ENCODE results near the gene SHTN1. TPM values are rescaled to one million over a fixed set of nuclear protein-coding genes. Genes with fewer than 3 reads are reported as not detected.

SHTN1 gene
- total RNA-seq, 2 donors from 2014 or later = 24.7 to 37.1 TPM

- H3K4me1 ChIP-seq = no peaks in the 10 kb centered on the region
- no peak overlapping the region for H3K4me3 ChIP-seq
- intact Hi-C loops (cut with DNase I) = no loop called here
- no peak for TF ChIP-seq CTCF (IDR thresholded peaks at IDR 0.05)
- no peak for TF ChIP-seq POLR2A (IDR thresholded peaks at IDR 0.05)
- no peaks in the 10 kb centered on the region for H3K9me3 ChIP-seq
- H3K27ac ChIP-seq = no peak overlapping the region
- 87 to 90% methylated on average over 6 of the region's 6 CpGs for WGBS, 2 donors
- H3K36me3 ChIP-seq (replicated peaks in 1 of 2; ENCODE audit: insufficient read depth in 1 of 2, low read depth in 2 of 2) = no peaks in the 10 kb centered on the region
- H3K27me3 ChIP-seq = no peaks in the 10 kb centered on the region
- DNase-seq (no peak), ATAC-seq (no peak)
Measured at GRCh38 chr10:116840389-116841075, 164.5 kb downstream of the SHTN1 start.

GRCh38 chr10:116838143-116838725, 166.8 kb downstream of the SHTN1 start:
- Histone ChIP-seq H3K27me3 (no peaks in the 10 kb centered on the region), H3K36me3 (replicated peaks in 1 of 2; ENCODE audit: insufficient read depth in 1 of 2, low read depth in 2 of 2) (no peaks in the 10 kb centered on the region), H3K9me3 (no peaks in the 10 kb centered on the region), H3K4me3 (no peak overlapping the region), H3K4me1 (no peaks in the 10 kb centered on the region), H3K27ac (no peak overlapping the region)
- TF ChIP-seq POLR2A (IDR thresholded peaks at IDR 0.05) (no peak), CTCF (IDR thresholded peaks at IDR 0.05) (no peak)
- 82 to 85% methylated on average over 5 of the region's 5 CpGs for WGBS, 2 donors
- ATAC-seq (no peak), DNase-seq (no peak)
- intact Hi-C loops (cut with DNase I) = no loop called here

GRCh38 chr10:116836902-116837523, 168.0 kb downstream of the SHTN1 start:
- intact Hi-C loops (cut with DNase I) = no loop called here
- Histone ChIP-seq H3K36me3 (replicated peaks in 1 of 2; ENCODE audit: insufficient read depth in 1 of 2, low read depth in 2 of 2) (no peaks in the 10 kb centered on the region), H3K4me1 (no peaks in the 10 kb centered on the region), H3K9me3 (no peaks in the 10 kb centered on the region), H3K27me3 (no peaks in the 10 kb centered on the region), H3K27ac (no peak overlapping the region), H3K4me3 (no peak overlapping the region)
- TF ChIP-seq CTCF (IDR thresholded peaks at IDR 0.05) = no peak
- TF ChIP-seq POLR2A (IDR thresholded peaks at IDR 0.05) = no peak
- DNase-seq (no peak), ATAC-seq (no peak)
- WGBS, 2 donors = 84 to 88% methylated on average over 8 of the region's 8 CpGs

- no peaks in the 10 kb centered on the region for H3K36me3 ChIP-seq (replicated peaks in 1 of 2; ENCODE audit: insufficient read depth in 1 of 2, low read depth in 2 of 2)
- no peaks in the 10 kb centered on the region for H3K27me3 ChIP-seq
- TF ChIP-seq POLR2A (IDR thresholded peaks at IDR 0.05) = no peak
- TF ChIP-seq CTCF (IDR thresholded peaks at IDR 0.05) = no peak
- DNase-seq (no peak), ATAC-seq (no peak)
- H3K4me1 ChIP-seq = no peaks in the 10 kb centered on the region
- 77 to 92% methylated on average over 4 of the region's 4 CpGs for WGBS, 2 donors
- no peak overlapping the region for H3K4me3 ChIP-seq
- no peak overlapping the region for H3K27ac ChIP-seq
- no peaks in the 10 kb centered on the region for H3K9me3 ChIP-seq
- intact Hi-C loops (cut with DNase I) = no loop called here
Measured at GRCh38 chr10:116836083-116836482, 168.9 kb downstream of the SHTN1 start.
